Trophoblast cell (in vitro differentiated cells and primary cell): ENCODE measurements around the gene STARD5.

Experiments used
- DNase-seq, 2 donors: peaks; one replicate each; pipeline ENCODE4 v3.0.0-alpha.2; 2016
- H2AFZ ChIP-seq: 2 replicates; pipeline ENCODE4 v1.6.1; 2013; ENCODE audit warnings: low read length, moderate library complexity, mild to moderate bottlenecking; ENCODE audit not compliant: insufficient read depth, poor library complexity
- H2AK5ac ChIP-seq: 2 replicates; pipeline ENCODE4 v1.6.1; 2013; ENCODE audit warnings: mild to moderate bottlenecking, low read length
- H2BK120ac ChIP-seq: 2 replicates; pipeline ENCODE4 v1.6.1; 2013; ENCODE audit warnings: low read length, mild to moderate bottlenecking, moderate library complexity; ENCODE audit not compliant: insufficient read depth, poor library complexity
- H2BK12ac ChIP-seq: 2 replicates; pipeline ENCODE4 v1.6.1; 2013; ENCODE audit warnings: mild to moderate bottlenecking, low read length, moderate library complexity
- H2BK5ac ChIP-seq: 2 replicates; pipeline ENCODE4 v1.6.1; 2013; ENCODE audit warnings: low read length, low read depth, moderate library complexity, mild to moderate bottlenecking; ENCODE audit not compliant: poor library complexity
- H3K14ac ChIP-seq: 2 replicates; pipeline ENCODE4 v1.6.1; 2013; ENCODE audit warnings: mild to moderate bottlenecking, low read length
- H3K18ac ChIP-seq: 2 replicates; pipeline ENCODE4 v1.6.1; 2013; ENCODE audit warnings: mild to moderate bottlenecking, low read length
- H3K23ac ChIP-seq: 2 replicates; pipeline ENCODE4 v1.6.1; 2013; ENCODE audit warnings: low read length
- H3K27ac ChIP-seq: 2 replicates; pipeline ENCODE4 v1.5.1; 2013; ENCODE audit warnings: low read depth, mild to moderate bottlenecking, inconsistent platforms, low read length, moderate library complexity
- H3K27me3 ChIP-seq: 2 replicates; pipeline ENCODE4 v1.6.1; 2013; ENCODE audit warnings: inconsistent platforms, mild to moderate bottlenecking, low read length, moderate library complexity; ENCODE audit not compliant: insufficient read depth
- H3K36me3 ChIP-seq, 2 experiments: 1 replicate in 1 of 2; 2 replicates in 1 of 2; pipeline ENCODE4 v1.6.1; 2013; ENCODE audit warnings: low read length in 2 of 2, mild to moderate bottlenecking in 2 of 2, moderate library complexity in 1 of 2; ENCODE audit not compliant: insufficient read depth in 2 of 2, control insufficient read depth in 1 of 2
- H3K4ac ChIP-seq: 2 replicates; pipeline ENCODE4 v1.6.1; 2013; ENCODE audit warnings: low read depth, mild to moderate bottlenecking, low read length, moderate library complexity
- H3K4me1 ChIP-seq, 2 experiments: 1 replicate in 1 of 2; 2 replicates in 1 of 2; pipeline ENCODE4 v1.6.1; 2013; ENCODE audit warnings: low read length in 2 of 2, mild to moderate bottlenecking in 2 of 2, moderate library complexity in 1 of 2; ENCODE audit not compliant: insufficient read depth in 2 of 2, control insufficient read depth in 1 of 2
- H3K4me2 ChIP-seq: 2 replicates; pipeline ENCODE4 v1.6.1; 2013; ENCODE audit warnings: inconsistent platforms, mild to moderate bottlenecking, low read length, moderate library complexity
- H3K4me3 ChIP-seq: 2 replicates; pipeline ENCODE4 v1.5.1; 2013; ENCODE audit warnings: mild to moderate bottlenecking, low read depth, low read length, inconsistent platforms
- H3K79me1 ChIP-seq: one replicate; pipeline ENCODE4 v1.6.1; 2013; ENCODE audit warnings: low read length
- H3K79me2 ChIP-seq: 2 replicates; pipeline ENCODE4 v1.6.1; 2013; ENCODE audit warnings: low read length, mild to moderate bottlenecking; ENCODE audit not compliant: control insufficient read depth, insufficient read depth, poor library complexity
- H3K9ac ChIP-seq: 2 replicates; pipeline ENCODE4 v1.6.1; 2013; ENCODE audit warnings: mild to moderate bottlenecking, low read length
- H3K9me3 ChIP-seq: 2 replicates; pipeline ENCODE4 v1.6.1; 2013; ENCODE audit warnings: low read depth, mild to moderate bottlenecking, control low read depth, inconsistent platforms, low read length; ENCODE audit not compliant: insufficient read depth
- H4K12ac ChIP-seq: 2 replicates; pipeline ENCODE4 v1.6.1; 2013; ENCODE audit warnings: low read depth, mild to moderate bottlenecking, low read length, moderate library complexity
- H4K8ac ChIP-seq: 2 replicates; pipeline ENCODE4 v1.6.1; 2013; ENCODE audit warnings: low read depth, mild to moderate bottlenecking, low read length, moderate library complexity
- H4K91ac ChIP-seq: one replicate; pipeline ENCODE4 v1.6.1; 2013; ENCODE audit warnings: low read depth, mild to moderate bottlenecking, low read length, moderate library complexity
- WGBS: extraction: QIAGEN DNeasy Blood & Tissue Kit; methylation state at CpG from one replicate; pipeline ENCODE4 v1.1.7; 2013; ENCODE audit warnings: missing lambda C conversion rate; ENCODE audit not compliant: insufficient read length, insufficient coverage; ENCODE audit errors: extremely low coverage; 5-methylcytosine and 5-hydroxymethylcytosine counted together

The STARD5 gene

DNA sequence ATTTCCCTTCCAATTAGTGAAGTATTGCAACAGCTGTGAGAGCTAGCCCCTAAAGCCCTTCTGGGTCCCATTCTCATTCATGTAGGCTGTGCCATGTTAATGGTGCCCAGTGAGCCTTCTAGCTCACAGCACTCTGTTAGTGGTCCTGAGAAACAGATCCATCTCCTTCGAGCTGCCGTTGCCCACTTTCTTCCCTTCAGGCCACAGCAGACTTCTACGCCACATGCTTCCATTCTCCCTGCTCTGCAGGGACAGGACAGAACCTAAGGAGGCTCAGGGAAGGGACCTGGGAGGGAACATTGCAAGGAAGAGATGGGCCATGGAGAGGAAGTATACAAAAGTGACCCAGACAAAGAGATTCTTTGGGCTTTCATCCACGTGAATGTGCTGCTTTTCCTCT lies 11.7 kb upstream of the STARD5 start:
- no peaks in the 10 kb centered on the region for H3K79me1 ChIP-seq
- WGBS, result no CpG with 5 or more reads among the region's 4 CpGs
- no peaks in the 10 kb centered on the region for H3K9me3 ChIP-seq
- H3K4ac ChIP-seq, result no peak overlapping the region
- no peak overlapping the region for H2BK120ac ChIP-seq
- DNase-seq, result no peak
- H2BK5ac ChIP-seq, result no peak overlapping the region
- no peak overlapping the region for H3K27ac ChIP-seq
- no peak overlapping the region for H4K12ac ChIP-seq
- no peak overlapping the region for H2AFZ ChIP-seq
- H2BK12ac ChIP-seq, result no peak overlapping the region
- peaks cover 3 to 5% of the 10 kb centered on the region in 2 experiments for H3K4me1 ChIP-seq
- H4K91ac ChIP-seq, result no peak overlapping the region
- no peak overlapping the region for H3K14ac ChIP-seq
- H3K4me2 ChIP-seq, result no peak overlapping the region
- no peak overlapping the region for H3K4me3 ChIP-seq
- peak overlapping the region; percentile 97 for H3K23ac ChIP-seq
- H3K79me2 ChIP-seq, result no peaks in the 10 kb centered on the region
- H3K18ac ChIP-seq, result no peak overlapping the region
- H3K9ac ChIP-seq, result no peak overlapping the region
- no peaks in the 10 kb centered on the region for H3K27me3 ChIP-seq
- no peak overlapping the region for H4K8ac ChIP-seq
- no peaks in the 10 kb centered on the region for H3K36me3 ChIP-seq
- H2AK5ac ChIP-seq, result no peak overlapping the region

DNA sequence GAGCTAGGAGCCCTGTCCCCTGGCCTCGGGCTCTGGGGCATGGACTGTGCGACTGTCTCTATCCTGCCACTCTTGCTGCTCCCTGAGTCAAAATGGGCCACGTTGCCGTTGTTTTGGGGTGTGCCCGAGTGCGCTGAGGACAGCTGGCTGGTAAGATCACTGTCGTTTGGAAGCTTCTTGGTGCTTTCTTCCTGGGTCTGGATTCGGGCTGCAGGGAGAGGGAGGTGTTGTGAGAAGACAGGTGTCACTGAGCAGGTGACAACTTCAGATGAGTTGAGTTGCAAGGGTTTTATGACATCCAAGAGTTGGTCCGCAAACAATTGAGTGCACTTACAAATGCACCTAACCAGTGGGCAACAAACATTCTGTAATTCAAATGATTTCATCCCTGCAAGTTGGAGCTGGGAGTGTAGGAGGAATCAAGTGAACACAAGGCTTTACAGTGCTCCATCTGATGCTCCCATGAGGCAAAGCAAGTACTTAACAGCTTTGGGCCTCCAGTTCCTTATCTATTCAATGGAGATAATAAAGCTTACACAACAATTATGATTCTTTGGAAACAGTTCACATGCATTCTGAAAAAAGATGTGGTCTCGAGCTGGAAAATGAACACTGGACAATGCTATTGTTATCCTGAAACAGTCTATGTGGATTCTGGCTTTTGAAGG lies 11.0 kb upstream of the STARD5 start:
- H3K36me3 ChIP-seq, result no peaks in the 10 kb centered on the region
- H3K14ac ChIP-seq, result no peak overlapping the region
- no peak overlapping the region for H3K23ac ChIP-seq
- H3K27ac ChIP-seq, result no peak overlapping the region
- no peaks in the 10 kb centered on the region for H3K9me3 ChIP-seq
- no peak overlapping the region for H3K9ac ChIP-seq
- H4K12ac ChIP-seq, result no peak overlapping the region
- no peak for DNase-seq
- H2BK120ac ChIP-seq, result no peak overlapping the region
- H2AK5ac ChIP-seq, result no peak overlapping the region
- no peak overlapping the region for H3K18ac ChIP-seq
- no peak overlapping the region for H4K91ac ChIP-seq
- H2BK12ac ChIP-seq, result no peak overlapping the region
- peaks cover 3 to 5% of the 10 kb centered on the region in 2 experiments for H3K4me1 ChIP-seq
- H3K4me3 ChIP-seq, result no peak overlapping the region
- no peak overlapping the region for H3K4me2 ChIP-seq
- H3K27me3 ChIP-seq, result no peaks in the 10 kb centered on the region
- no peak overlapping the region for H2AFZ ChIP-seq
- WGBS, result no CpG with 5 or more reads among the region's 10 CpGs
- no peak overlapping the region for H3K4ac ChIP-seq
- no peaks in the 10 kb centered on the region for H3K79me1 ChIP-seq
- H3K79me2 ChIP-seq, result no peaks in the 10 kb centered on the region
- H4K8ac ChIP-seq, result no peak overlapping the region
- H2BK5ac ChIP-seq, result no peak overlapping the region

DNA sequence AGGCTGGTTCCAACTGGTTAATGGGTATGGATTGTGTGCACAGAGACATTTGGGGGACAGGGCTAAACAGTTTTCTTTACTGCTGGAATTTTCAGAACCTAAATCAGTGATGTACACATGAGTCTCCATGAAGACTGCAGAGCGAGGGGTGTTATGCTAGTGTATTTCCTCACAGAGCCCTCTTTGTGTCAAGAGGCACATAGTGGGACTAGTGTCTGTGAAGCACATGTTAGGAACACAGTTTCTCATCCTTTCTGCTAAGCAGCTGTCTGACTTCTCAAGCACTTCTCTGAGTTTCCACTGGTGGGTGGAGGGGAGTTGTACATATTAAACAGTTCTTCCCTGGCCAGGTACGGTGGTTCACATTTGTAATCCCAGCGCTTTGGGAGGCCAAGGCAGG lies 9.4 kb upstream of the STARD5 start:
- no peak for DNase-seq
- no peak overlapping the region for H4K91ac ChIP-seq
- H3K23ac ChIP-seq, result no peak overlapping the region
- H3K79me2 ChIP-seq, result no peaks in the 10 kb centered on the region
- no peak overlapping the region for H3K18ac ChIP-seq
- no peak overlapping the region for H3K4me3 ChIP-seq
- H2BK120ac ChIP-seq, result no peak overlapping the region
- no peak overlapping the region for H2AK5ac ChIP-seq
- H3K9me3 ChIP-seq, result no peaks in the 10 kb centered on the region
- H3K4me2 ChIP-seq, result no peak overlapping the region
- H4K12ac ChIP-seq, result no peak overlapping the region
- no peak overlapping the region for H2AFZ ChIP-seq
- no peak overlapping the region for H3K9ac ChIP-seq
- H3K4ac ChIP-seq, result no peak overlapping the region
- no peaks in the 10 kb centered on the region for H3K27me3 ChIP-seq
- no peak overlapping the region for H3K14ac ChIP-seq
- H2BK12ac ChIP-seq, result no peak overlapping the region
- no CpG with 5 or more reads among the region's 3 CpGs for WGBS
- peaks cover 3 to 7% of the 10 kb centered on the region in 2 experiments for H3K4me1 ChIP-seq
- no peaks in the 10 kb centered on the region for H3K36me3 ChIP-seq
- H3K27ac ChIP-seq, result no peak overlapping the region
- H2BK5ac ChIP-seq, result no peak overlapping the region
- no peak overlapping the region for H4K8ac ChIP-seq
- H3K79me1 ChIP-seq, result no peaks in the 10 kb centered on the region

DNA sequence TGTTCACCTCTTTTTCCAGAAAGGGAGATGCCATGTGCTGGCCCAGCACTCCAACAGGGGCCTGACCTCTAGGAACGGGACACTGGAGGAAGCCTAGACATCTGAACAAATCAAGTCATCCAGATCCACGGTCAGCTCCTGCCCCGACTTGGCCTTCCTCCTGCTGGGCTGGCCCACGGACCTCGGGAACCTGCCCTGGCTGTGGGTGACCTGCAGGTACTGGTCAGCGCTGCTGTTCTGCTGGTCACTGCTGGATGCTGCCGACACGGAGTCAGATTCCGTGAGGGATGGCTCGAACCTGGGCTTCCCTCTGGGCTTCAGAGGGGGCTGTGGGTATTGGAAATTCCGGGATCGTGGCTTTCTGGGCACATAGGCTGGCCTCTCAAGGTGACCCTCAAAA lies 8.4 kb upstream of the STARD5 start:
- Histone ChIP-seq H2AFZ (no peak overlapping the region), H3K79me2 (no peaks in the 10 kb centered on the region), H2BK120ac (no peak overlapping the region), H2BK12ac (no peak overlapping the region), H3K14ac (no peak overlapping the region), H4K91ac (no peak overlapping the region), H3K79me1 (no peaks in the 10 kb centered on the region), H3K23ac (no peak overlapping the region), H3K4ac (no peak overlapping the region), H3K9ac (no peak overlapping the region), H2BK5ac (no peak overlapping the region), H4K8ac (no peak overlapping the region), H2AK5ac (no peak overlapping the region), H3K4me2 (no peak overlapping the region), H3K36me3 (no peaks in the 10 kb centered on the region), H3K27ac (no peak overlapping the region), H3K18ac (no peak overlapping the region), H4K12ac (no peak overlapping the region), H3K4me1 (peaks cover 2 to 6% of the 10 kb centered on the region in 2 experiments), H3K27me3 (no peaks in the 10 kb centered on the region), H3K4me3 (no peak overlapping the region), H3K9me3 (no peaks in the 10 kb centered on the region)
- DNase-seq, result no peak
- no CpG with 5 or more reads among the region's 12 CpGs for WGBS
